GM12865 (cell line): Measurements from ENCODE around the gene CCDC121.

Experiments
- DNase-seq: peaks from one replicate; pipeline ENCODE4 v3.0.0; 2010; ENCODE audit warnings: low read depth
- H3K4me3 ChIP-seq: 2 replicates; pipeline ENCODE4 v1.5.1; 2011; ENCODE audit warnings: mild to moderate bottlenecking, low read depth, low read length, control low read depth
- TF ChIP-seq, protein P1 (sequence below): IDR thresholded peaks from 2 replicates; pipeline ENCODE4 v1.5.1; 2011; ENCODE audit warnings: low read length, control low read depth, low read depth, inconsistent platforms; ENCODE audit not compliant: insufficient read depth; ENCODE audit errors: missing control alignments

The CCDC121 gene

DNA sequence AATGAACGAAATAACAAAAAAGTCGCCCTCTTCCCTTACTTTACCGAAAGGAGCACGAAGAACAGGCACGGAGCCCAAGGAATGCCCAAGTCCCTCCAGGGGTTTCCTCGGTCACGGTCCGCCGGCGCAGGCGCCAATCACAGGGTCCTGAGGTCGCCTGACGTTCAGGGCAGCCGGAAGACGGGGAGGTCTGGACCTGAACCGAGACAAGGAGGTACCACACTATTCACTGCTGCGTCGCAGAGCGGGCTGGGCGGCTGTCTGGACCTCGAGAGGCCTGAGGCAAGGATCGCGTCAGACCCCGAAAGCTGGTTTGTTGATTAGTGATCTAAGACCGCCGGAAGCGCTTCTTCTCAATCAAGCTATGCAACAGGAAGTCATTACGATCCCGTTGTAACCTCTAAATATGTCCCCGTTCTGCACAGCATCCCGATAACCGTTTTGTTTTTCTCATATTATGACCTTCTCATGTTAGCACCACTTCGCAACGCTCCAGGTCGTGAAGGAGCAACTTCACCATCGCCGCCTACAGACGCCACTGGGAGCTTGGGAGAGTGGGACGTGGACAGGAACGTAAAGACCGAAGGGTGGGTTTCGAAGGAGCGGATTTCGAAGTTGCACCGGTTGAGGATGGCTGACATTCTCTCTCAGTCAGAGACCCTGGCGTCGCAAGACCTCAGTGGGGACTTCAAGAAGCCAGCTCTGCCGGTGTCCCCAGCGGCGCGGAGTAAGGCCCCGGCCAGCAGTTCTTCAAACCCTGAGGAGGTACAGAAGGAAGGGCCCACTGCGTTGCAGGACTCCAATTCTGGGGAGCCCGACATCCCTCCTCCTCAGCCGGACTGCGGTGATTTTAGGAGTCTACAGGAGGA lies 34.7 kb upstream of the CCDC121 start, which contains the start of the genes SLC4A1AP and SUPT7L:
SLC4A1AP (plus strand) TSS at position 605 of the 869 bp plus-strand sequence; CDS start at position 631, 26 bp downstream.
SUPT7L (minus strand) TSS at position 330 of the 869 bp plus-strand sequence. CDS start 1,422 bp downstream, outside the sequence.
- DNase-seq, result peak; percentile 89
- peak within 1 kb of the TSS; percentile 88 for H3K4me3 ChIP-seq
- TF ChIP-seq, protein P1, sequence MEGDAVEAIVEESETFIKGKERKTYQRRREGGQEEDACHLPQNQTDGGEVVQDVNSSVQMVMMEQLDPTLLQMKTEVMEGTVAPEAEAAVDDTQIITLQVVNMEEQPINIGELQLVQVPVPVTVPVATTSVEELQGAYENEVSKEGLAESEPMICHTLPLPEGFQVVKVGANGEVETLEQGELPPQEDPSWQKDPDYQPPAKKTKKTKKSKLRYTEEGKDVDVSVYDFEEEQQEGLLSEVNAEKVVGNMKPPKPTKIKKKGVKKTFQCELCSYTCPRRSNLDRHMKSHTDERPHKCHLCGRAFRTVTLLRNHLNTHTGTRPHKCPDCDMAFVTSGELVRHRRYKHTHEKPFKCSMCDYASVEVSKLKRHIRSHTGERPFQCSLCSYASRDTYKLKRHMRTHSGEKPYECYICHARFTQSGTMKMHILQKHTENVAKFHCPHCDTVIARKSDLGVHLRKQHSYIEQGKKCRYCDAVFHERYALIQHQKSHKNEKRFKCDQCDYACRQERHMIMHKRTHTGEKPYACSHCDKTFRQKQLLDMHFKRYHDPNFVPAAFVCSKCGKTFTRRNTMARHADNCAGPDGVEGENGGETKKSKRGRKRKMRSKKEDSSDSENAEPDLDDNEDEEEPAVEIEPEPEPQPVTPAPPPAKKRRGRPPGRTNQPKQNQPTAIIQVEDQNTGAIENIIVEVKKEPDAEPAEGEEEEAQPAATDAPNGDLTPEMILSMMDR, result no peak

DNA sequence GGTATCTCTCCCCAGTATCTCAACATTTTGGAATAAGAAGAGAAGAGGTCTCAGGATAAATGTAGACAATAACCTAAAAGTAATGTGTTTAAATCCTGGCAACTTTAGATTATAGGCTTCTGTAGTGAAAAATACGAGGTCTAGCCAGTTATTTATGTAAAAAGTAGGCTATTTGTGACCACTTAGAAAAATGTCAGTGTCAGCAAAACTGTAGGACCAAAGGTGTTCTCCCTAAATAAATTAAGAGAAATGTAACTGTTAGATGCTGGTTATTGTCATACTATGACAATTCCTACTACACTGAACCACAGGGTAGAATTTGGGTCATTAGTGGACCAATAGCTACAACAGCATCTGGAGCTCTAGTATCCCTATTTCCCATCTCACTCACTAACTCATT lies 32.6 kb upstream of the CCDC121 start:
- DNase-seq, result no peak

DNA sequence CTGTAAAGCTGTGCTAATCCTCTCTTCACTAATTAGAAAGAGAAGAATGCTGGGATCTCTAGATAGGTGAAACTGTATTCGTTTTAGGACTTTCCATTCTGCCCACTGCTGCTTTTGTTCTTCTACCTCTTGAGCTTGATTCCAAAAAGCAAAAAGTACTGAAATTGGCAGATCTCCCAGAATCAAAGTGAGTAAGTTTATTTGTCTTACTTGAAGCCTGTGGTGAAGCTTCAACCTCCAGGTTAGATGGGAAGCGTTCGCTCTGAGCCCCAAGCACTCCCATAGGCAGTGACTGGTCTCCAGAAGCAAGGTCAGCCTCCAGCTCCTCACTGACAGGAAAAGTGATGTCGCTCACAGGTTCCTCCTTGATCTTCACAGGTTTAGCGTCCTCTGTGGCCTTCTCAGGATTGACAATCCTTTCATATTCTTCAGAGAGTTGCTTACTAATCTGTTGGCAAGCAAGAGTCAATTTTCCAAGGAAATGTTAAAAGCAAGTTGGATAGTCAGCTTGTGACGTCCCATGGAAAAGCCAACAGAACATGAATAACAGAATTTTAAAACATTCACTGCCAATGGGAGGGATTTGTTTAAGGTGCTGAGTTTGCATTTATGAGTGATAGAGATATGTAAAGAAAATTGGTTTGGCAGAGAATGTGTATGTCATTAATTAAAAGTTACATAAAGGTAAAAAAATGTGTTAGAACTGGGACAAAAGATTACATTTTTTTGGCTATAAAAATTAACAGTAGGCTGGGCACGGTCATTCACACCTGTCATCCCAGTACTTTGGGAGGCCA lies 26.5 kb upstream of the CCDC121 start:
- TF ChIP-seq, protein P1, result no peak
- no peak for DNase-seq
- H3K4me3 ChIP-seq, result no peak overlapping the region

More for the DNA sequence above, 32.6 kb upstream of the CCDC121 start:
- TF ChIP-seq, protein P1, result no peak
- no peak overlapping the region for H3K4me3 ChIP-seq

DNA sequence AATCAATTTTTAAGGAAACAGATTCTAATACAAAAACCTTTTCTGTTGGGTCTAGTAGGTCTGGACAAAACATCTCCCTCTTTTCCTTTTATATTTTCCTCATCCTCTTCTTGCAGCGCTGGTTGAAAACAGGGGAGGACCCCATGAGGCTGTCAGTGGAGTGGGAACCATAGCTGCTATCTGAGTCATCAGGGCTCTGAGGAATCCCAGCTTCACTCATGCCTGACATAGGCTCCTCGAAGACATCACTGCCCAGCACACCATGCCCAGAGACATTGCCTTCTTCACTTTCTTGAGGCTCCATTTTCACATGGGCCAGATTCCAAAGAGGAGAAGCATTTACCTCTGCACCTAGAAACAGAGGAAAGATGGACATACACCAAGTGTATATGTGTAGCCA lies 24.6 kb upstream of the CCDC121 start:
- no peak overlapping the region for H3K4me3 ChIP-seq
- DNase-seq, result no peak
- TF ChIP-seq, protein P1, result no peak

DNA sequence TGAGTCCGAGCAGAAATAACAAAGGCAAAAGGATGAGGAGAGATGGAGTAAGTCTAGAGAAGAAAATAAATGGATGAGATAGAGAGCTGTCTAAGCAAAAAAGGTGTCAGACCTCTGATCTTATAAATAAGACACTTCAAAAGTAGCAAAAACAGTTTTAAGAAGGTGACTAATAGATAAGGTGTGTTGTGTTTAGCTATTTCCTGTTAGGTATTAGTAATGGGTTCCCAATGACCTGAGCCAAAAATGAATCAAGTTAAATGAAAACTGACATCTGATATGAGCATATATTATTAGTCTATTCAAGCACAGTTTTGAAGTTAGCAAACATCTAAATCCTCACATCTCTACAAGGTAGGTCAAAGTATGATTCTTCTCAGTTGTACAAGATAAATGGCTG lies 24.0 kb upstream of the CCDC121 start:
- H3K4me3 ChIP-seq, result no peak overlapping the region
- TF ChIP-seq, protein P1, result no peak
- no peak for DNase-seq

DNA sequence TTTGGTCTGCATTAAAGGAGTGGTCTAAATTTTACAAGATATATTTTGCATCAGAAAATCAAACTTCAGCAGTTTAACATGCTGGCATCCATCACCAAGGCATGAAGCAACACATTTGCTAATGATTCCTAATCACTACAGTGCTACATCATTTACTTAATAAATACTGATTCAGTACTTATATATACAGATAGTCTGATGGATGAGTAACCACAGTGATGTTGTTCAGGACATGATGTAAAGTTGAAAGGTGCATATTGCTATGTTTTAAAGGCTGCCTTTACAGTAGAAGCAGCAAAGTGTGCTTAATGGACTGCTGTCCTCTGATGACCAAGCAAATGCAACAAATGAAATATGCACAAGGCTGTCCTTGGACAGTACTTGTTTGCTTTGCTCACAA lies 23.5 kb upstream of the CCDC121 start:
- no peak for DNase-seq
- H3K4me3 ChIP-seq, result no peak overlapping the region
- TF ChIP-seq, protein P1, result no peak
